IMR-90 (cell line): ENCODE measurements around the gene MGAT1.

Experiments used
- BHLHE40 ChIP-seq: fragments of 150-350 bp; IDR thresholded peaks from 2 replicates; pipeline ENCODE4 v1.6.1; 2016; ENCODE audit warnings: mild to moderate bottlenecking, low read depth, low read length
- MAFK ChIP-seq: IDR thresholded peaks from 2 replicates; pipeline ENCODE4 v1.6.1; 2012; ENCODE audit warnings: low read depth, low read length, improper control_type of control experiment
- POLR2A ChIP-seq: IDR thresholded peaks from 2 replicates; pipeline ENCODE4 v1.6.1; 2012; ENCODE audit warnings: mild to moderate bottlenecking, low read depth, low read length
- SMC3 ChIP-seq: fragments of 150-350 bp; IDR thresholded peaks from 2 replicates; pipeline ENCODE4 v1.6.1; 2016; ENCODE audit warnings: low read depth, mild to moderate bottlenecking, antibody characterized with exemption, low read length, moderate library complexity
- TF ChIP-seq, protein P1 (sequence below): fragments of 150-350 bp; IDR thresholded peaks from 2 replicates; pipeline ENCODE4 v1.6.1; 2017; ENCODE audit warnings: mild to moderate bottlenecking, antibody characterized with exemption, low read length, low read depth
- TF ChIP-seq, protein P2 (sequence below): conservative IDR thresholded peaks from 2 replicates; pipeline ENCODE4 v1.5.1; 2012; ENCODE audit warnings: mild to moderate bottlenecking, low read depth, low read length, improper control_type of control experiment

DNA sequence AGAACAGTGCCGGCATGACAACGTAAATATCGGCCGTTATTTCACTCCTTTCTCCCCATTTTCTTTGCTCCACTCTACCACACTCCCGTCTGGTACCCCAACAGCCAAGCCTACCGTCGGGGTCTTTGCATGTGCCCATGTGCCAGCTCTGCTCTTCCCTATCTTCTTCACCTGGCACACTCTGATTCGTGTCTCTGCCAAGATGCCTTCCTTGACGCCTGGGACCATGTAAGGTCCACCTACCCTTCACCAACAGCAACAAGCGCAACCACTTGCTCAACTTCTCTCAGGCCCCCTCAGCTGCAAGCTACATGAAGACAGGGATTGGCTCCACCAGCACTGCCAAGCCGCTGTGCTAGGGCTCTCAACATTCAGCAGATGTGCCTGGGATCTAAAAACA is 4.4 kb downstream of the MGAT1 start:
- TF ChIP-seq, protein P1, sequence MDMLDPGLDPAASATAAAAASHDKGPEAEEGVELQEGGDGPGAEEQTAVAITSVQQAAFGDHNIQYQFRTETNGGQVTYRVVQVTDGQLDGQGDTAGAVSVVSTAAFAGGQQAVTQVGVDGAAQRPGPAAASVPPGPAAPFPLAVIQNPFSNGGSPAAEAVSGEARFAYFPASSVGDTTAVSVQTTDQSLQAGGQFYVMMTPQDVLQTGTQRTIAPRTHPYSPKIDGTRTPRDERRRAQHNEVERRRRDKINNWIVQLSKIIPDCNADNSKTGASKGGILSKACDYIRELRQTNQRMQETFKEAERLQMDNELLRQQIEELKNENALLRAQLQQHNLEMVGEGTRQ = no peak
- no peak for TF ChIP-seq POLR2A
- TF ChIP-seq BHLHE40 = no peak
- TF ChIP-seq SMC3 = no peak
- TF ChIP-seq, protein P2, sequence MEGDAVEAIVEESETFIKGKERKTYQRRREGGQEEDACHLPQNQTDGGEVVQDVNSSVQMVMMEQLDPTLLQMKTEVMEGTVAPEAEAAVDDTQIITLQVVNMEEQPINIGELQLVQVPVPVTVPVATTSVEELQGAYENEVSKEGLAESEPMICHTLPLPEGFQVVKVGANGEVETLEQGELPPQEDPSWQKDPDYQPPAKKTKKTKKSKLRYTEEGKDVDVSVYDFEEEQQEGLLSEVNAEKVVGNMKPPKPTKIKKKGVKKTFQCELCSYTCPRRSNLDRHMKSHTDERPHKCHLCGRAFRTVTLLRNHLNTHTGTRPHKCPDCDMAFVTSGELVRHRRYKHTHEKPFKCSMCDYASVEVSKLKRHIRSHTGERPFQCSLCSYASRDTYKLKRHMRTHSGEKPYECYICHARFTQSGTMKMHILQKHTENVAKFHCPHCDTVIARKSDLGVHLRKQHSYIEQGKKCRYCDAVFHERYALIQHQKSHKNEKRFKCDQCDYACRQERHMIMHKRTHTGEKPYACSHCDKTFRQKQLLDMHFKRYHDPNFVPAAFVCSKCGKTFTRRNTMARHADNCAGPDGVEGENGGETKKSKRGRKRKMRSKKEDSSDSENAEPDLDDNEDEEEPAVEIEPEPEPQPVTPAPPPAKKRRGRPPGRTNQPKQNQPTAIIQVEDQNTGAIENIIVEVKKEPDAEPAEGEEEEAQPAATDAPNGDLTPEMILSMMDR = no peak
- no peak for TF ChIP-seq MAFK
